M059J (cell line): ENCODE measurements around the gene ARL2. TPM values are rescaled to one million over a fixed set of nuclear protein-coding genes. Genes with fewer than 3 reads are reported as not detected.

Experiments used
- DNase-seq: peaks from one replicate; pipeline ENCODE4 v3.0.0-alpha.2; 2012; ENCODE audit warnings: low read depth
- total RNA-seq: library from RNA; depleted of rRNA; stranded (reverse); fragments of >200 nt; shearing (Covaris generic); gene quantifications from 2 replicates; pipeline ENCODE4 v1.2.3, GENCODE V29; 2014

The ARL2 gene
- total RNA-seq, 1 experiment from 2014 or later, result 137 TPM

- no peak for DNase-seq
These were observed 33.8 kb downstream of the ARL2 start for GRCh38 chr11:65047581-65048422.

- no peak for DNase-seq
These were observed 37.5 kb downstream of the ARL2 start for GRCh38 chr11:65051398-65051858.

- DNase-seq, result no peak
These were observed 40.0 kb downstream of the ARL2 start for GRCh38 chr11:65053827-65054508.

- DNase-seq, result no peak
These were observed 41.6 kb downstream of the ARL2 start for GRCh38 chr11:65055538-65055937.

- DNase-seq, result no peak
These were observed 43.0 kb downstream of the ARL2 start for GRCh38 chr11:65056999-65057398.

- DNase-seq, result no peak
These were observed 43.6 kb downstream of the ARL2 start for GRCh38 chr11:65057526-65057925.

- no peak for DNase-seq
These were observed 44.1 kb downstream of the ARL2 start for GRCh38 chr11:65058012-65058411.

GRCh38 chr11:65058419-65059054 is 44.6 kb downstream of the ARL2 start, which contains the start of gene NAALADL1:
NAALADL1 (minus strand) TSS chr11:65058553; CDS start chr11:65058521, 32 bp downstream.
- DNase-seq, result no peak

- DNase-seq, result no peak
These were observed 45.6 kb downstream of the ARL2 start for GRCh38 chr11:65059523-65059922.

GRCh38 chr11:65059959-65060824 is 46.2 kb downstream of the ARL2 start:
- no peak for DNase-seq

- peak; percentile 35 for DNase-seq
These were observed 47.0 kb downstream of the ARL2 start for GRCh38 chr11:65060913-65061408.

GRCh38 chr11:65063532-65063931 is 49.6 kb downstream of the ARL2 start:
- no peak for DNase-seq

- no peak for DNase-seq
These were observed 50.9 kb downstream of the ARL2 start for GRCh38 chr11:65064847-65065240.

- no peak for DNase-seq
These were observed 51.9 kb downstream of the ARL2 start for GRCh38 chr11:65065851-65066250.

GRCh38 chr11:65066315-65066714 is 52.4 kb downstream of the ARL2 start:
- no peak for DNase-seq

GRCh38 chr11:65066805-65067291 is 52.9 kb downstream of the ARL2 start:
- no peak for DNase-seq

GRCh38 chr11:65067446-65067845 is 53.5 kb downstream of the ARL2 start:
- DNase-seq, result no peak

GRCh38 chr11:65069217-65069616 is 55.3 kb downstream of the ARL2 start:
- DNase-seq, result no peak
